Stimulated activated CD8-positive, alpha-beta memory T cell treated with anti-CD3 and anti-CD28 coated beads, Interleukin-4, amount 100 ng/mL, for 4 hours (primary cell): Measurements from ENCODE around the gene CDC37L1.
"Not testable (repeated sequence)": the region's sequence is repeated elsewhere in the genome, so short reads cannot be mapped to it uniquely, and the experiment has no call there.

Experiments used
- DNase-seq, 2 donors: peaks; one replicate each; pipeline ENCODE4 v3.0.0-alpha.2; 2020; ENCODE audit warnings: low read depth in 2 of 2, low spot score in 1 of 2

The CDC37L1 gene

GRCh38 chr9:4679268-4680172 lies at the start of gene CDC37L1:
TSS of gene CDC37L1 (plus strand) at chr9:4679569. CDS start at chr9:4679768, 199 bp downstream.
- peak; percentile 96 to 99 for DNase-seq

GRCh38 chr9:4630836-4631235 lies 48.5 kb upstream of the CDC37L1 start:
- DNase-seq: no peak

DNA sequence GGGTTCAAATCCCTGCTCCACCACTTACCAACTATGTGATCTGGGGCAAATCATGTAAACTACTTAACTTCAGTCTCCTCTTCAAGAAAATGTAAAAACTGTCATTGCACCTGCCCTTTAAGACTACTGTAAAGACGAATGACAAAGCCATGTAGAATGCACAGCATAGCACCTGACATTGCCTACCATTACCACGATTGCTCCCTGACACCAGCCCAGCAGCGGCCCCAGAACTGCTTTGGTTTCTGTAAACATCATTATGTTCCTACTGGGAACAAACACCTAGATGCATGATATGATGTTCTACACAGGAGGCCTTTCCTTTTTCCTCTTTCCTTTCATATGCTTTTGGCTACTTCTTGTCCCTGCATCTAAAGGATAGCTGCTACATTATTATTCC lies 40.4 kb upstream of the CDC37L1 start:
- DNase-seq: no peak

DNA sequence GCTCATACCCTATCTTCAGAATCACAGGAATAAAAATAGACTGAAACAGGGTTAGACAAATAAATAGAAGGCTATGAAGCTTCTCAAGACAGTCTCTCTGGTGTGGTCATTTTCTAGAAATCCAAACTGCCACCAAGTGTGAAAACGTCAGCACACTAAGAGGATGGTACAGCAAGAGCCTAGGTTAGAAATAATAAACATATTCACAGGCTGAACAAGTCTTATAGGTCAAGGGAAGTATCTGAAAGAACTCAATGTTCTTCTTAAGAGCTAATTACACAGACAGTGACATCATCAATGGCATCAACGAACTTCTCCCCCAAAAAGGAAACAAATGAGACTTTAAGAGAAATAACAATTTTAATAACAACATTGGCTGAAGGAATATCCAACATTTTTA lies 39.9 kb upstream of the CDC37L1 start:
- DNase-seq: no peak

DNA sequence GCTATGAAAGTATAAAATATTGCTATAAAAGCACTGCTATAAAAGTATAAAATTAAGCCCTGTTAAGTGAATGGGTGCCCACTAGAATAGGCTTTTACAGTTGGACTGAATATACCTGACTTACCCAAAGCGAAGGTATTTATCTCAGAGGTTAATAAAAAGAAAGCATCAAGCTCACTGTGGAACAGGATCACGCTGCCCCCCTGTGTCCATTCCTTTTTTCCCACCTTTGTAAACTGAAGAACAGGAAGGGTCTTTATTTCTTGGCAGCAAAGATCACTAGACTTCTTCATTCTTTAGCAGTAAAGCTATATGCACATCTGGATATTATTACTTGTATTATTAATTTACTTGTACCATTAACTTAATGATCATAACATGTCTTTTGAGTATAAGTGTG lies 39.3 kb upstream of the CDC37L1 start:
- DNase-seq: no peak

DNA sequence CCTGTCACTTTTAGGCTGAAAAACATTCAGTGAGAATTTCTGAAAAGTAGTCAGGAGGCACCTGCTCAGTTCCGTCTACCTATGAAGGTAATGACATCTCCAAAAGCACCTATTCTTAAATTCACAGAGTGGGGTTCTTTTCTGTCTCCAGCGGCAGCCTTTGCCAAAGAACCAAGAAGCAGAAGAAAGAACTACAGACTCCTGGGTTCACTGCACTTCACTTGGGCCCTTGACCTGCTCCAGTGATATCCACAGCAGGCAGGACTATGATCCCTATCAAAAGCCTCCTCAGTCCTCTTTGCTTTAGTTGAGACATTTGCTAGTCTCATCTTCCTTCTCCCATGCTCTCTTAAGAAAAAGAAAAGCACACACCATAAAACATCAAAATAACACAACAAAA lies 37.0 kb upstream of the CDC37L1 start:
- no peak for DNase-seq

- no peak for DNase-seq
These were observed 25.3 kb upstream of the CDC37L1 start for GRCh38 chr9:4654084-4654483.

DNA sequence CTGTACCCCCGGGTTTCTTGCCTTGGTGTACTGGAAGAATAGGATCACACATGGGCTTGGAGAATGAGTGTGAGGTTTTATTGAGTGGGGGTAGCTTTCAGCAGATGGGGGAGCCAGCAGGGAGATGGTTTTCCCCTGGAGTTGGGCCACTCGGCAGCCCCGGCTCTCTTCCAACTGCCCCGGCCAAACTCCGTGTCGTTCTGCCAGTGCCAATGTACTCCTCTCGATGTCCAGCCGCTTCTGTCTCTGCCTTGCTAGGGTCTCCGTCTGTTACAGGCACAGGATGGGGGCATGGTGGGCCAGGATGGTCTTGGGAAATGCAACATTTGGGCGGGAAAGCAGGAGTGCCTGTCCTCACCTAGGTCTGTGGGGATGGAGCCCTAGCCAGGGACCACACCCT lies 24.8 kb upstream of the CDC37L1 start:
- DNase-seq: no peak

DNA sequence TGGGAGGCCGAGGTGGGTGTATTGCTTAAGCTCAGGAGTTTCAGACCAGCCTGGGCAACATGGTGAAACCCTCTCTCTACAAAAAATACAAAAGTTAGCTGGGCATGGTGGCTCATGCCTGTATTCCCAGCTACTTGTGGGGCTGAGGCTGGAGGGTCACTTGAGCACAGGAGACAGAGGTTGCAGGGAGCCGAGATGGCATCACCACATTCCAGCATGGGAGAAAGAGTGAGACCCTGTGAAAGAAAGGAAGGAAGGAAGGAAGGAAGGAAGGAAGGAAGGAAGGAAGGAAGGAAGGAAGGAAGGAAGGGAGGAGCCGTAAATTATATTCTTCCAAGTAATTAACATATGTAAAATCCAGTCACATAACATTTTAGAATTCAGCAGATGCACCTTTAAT lies 23.2 kb upstream of the CDC37L1 start:
- DNase-seq: not testable (repeated sequence)

DNA sequence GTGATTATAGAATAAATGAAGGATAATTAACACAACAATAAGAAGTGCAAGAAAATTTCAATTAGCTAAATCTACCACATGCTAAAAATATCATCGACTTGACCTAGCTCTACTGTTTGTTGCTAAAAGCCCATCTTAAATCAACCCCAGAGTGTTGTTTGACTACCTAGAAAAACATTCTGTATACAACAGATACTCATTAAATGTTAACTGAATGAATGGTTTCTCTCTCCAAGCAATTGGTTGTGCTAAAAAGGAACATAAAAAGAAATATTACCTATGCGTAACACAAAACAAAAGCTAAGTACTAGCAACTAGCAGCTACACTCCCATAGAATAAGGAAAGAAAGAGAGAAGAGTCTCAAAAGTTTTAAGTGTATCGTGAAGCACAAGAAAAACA lies 22.7 kb upstream of the CDC37L1 start:
- no peak for DNase-seq

DNA sequence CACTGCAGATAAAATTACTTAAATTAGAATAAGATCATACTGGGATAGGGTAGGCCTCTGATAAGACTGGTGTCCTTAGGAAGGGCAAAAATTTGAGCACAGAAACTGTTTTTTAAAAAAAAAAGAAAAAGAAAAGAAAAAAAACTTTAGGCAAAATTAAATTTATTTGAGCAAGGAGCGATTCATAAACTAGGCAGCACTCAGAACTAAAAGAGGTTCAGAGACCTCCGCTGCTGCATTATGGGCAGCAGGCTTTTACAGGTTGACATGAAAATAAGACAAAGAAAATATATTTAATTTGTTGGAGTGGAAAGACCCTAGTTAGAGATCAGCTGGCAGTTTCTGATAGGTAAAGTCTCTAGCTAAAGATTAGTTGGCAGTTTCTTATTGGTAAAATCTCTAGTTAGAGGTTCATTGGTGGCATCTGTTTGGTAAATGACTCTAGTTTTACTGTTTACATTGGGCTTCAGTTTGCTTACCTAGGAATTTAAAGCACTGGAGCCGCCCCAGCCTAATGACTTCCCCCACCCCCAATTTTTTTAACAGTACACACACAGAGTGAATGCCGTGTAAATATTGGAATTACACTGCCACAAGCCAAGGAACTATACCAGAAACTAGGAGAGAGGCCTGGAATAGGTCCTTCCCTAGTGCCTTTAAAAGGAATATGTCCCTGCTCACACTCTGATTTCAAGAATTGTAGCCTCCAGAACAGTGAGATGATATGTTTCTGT lies 21.8 kb upstream of the CDC37L1 start:
- no peak for DNase-seq

DNA sequence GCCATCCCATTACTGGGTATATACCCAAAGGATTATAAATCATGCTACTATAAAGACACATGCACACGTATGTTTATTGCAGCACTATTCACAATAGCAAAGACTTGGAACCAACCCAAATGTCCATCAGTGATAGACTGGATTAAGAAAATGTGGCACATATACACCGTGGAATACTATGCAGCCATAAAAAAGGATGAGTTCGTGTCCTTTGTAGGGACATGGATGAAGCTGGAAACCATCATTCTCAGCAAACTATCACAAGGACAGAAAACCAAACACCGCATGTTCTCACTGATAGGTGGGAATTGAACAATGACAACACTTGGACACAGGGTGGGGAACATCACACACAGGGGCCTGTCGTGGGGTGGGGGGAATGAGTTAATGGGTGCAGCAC lies 18.7 kb upstream of the CDC37L1 start:
- not testable (repeated sequence) for DNase-seq

- no peak for DNase-seq
These were observed 18.2 kb upstream of the CDC37L1 start for GRCh38 chr9:4661165-4661564.

- DNase-seq: no peak
These were observed 17.8 kb upstream of the CDC37L1 start for GRCh38 chr9:4661611-4662010.

DNA sequence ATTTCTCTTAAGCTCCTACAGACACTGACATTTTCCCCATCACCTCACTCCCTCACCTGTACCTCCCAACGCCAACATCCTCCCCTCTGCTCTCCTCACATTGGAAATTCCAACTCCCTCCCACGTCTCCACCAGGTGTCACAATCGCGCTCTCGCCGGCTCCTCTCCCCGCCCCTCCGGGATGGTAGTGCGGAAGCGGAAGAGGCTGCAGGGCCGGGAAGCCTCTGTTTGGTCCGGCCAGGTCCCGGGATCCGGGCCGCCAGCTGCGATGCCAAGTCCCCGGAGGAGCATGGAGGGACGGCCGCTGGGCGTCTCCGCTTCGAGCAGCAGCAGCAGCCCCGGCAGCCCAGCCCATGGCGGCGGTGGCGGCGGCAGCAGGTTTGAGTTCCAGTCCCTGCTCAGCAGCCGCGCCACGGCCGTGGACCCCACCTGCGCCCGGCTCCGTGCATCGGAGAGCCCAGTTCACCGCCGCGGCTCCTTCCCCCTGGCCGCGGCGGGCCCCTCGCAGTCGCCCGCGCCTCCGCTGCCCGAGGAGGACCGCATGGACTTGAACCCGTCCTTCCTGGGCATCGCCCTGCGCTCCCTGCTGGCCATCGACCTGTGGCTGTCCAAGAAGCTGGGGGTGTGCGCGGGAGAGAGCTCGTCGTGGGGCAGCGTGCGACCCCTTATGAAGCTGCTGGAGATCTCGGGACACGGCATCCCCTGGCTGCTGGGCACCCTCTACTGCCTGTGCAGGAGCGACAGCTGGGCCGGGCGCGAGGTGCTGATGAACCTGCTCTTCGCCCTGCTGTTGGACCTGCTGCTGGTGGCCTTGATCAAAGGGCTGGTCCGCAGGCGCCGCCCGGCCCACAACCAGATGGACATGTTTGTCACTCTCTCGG lies 17.0 kb upstream of the CDC37L1 start, which contains the start of gene PLPP6:
Gene PLPP6 (plus strand): TSS at position 187 of the 881 bp plus-strand sequence. CDS start 82 bp downstream, at position 269.
- peak in 1 of 2 donors; percentile 55 for DNase-seq

- DNase-seq: no peak
These were observed 16.2 kb upstream of the CDC37L1 start for GRCh38 chr9:4662989-4663792.

GRCh38 chr9:4663956-4664355 lies 15.4 kb upstream of the CDC37L1 start:
- no peak for DNase-seq

DNA sequence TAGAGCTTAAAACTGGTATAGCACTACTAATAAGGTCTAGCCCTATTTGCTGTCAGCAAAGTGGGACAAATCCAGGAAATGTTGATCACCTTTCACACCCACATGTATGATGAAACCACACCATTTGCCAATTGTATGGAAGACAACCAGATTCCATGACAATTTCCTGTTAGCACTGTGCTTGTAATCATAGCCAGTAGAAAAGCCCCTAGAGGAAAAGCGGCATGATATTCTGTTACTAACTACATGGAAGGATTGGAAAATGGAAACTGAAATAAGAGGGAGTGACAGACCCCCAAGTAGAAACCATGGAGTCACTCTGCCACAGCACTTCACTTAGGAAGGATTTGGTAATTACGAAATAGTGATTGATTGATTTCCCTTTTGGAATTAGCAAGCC lies 14.0 kb upstream of the CDC37L1 start:
- DNase-seq: no peak

DNA sequence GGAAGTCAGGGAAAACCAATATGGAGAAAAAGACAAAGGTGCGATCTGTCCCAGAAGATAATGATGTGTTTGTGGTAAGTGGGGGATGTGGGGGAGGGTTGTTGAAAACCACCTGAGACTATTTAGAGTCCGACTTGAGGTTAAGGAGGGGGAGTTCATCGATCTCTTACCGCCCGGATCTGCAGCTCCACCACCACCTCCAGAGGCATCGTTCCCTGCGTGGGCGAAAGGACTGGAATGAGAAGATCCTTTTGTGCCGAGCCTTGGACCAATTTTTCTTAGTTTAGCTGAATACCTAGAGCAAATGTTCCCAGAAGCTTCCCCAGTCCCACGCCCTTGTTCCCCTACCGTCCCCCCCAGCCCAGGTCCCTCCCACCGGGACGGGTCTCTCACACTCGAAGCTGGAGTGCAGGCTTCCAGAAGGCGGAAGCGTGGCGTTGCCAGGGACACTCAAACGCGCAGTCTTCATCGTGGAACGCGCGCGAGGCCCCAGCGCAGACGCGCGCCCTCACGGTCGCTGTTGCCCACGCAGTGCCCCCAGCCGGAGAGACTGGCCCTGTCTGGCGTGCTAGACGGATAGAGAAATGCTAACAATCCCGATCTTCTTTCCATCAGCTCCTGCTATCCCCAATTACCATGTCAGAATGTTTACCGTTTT lies 13.2 kb upstream of the CDC37L1 start, which contains the start of gene SPATA6L:
Gene SPATA6L (minus strand): TSS at position 439 of the 658 bp plus-strand sequence. CDS start 230 bp downstream, at position 209.
- no peak for DNase-seq

- no peak for DNase-seq
These were observed 11.7 kb upstream of the CDC37L1 start for GRCh38 chr9:4667681-4668080.
